Activated CD8-positive, alpha-beta T cell treated with anti-CD3 and anti-CD28 coated beads for 36 hours (primary cell): Measurements from ENCODE around the gene COX19. TPM values are rescaled to one million over a fixed set of nuclear protein-coding genes. Genes with fewer than 3 reads are reported as not detected.
A peak's percentile ranks its signal among the peaks of the same experiment; 100 is the strongest.

ENCODE experiments used
- ATAC-seq: fragments of 200-7000 bp; cut with Tn5 transposase; one replicate; pipeline ENCODE4 v1.10.0; 2021; ENCODE audit warnings: mild to moderate bottlenecking, moderate library complexity
- CTCF ChIA-PET: fragments of 350-600 bp; sonication (Branson Sonifier 250); formaldehyde crosslinking; loops from one replicate; lab custom pipeline; 2021; ENCODE audit warnings: antibody characterized with exemption; lab: Charles Lee
- POLR2A ChIA-PET: fragments of 350-600 bp; sonication (Branson Sonifier 250); formaldehyde crosslinking; loops from one replicate; lab custom pipeline; 2021; ENCODE audit warnings: antibody characterized with exemption; lab: Charles Lee
- DNase-seq: peaks from one replicate; pipeline ENCODE4 v3.0.0-alpha.2; 2020
- H3K27ac Mint-ChIP-seq: one replicate; pipeline ENCODE4 v1.8.0; 2021; ENCODE audit warnings: mild to moderate bottlenecking, mixed read lengths
- H3K27me3 Mint-ChIP-seq: one replicate; pipeline ENCODE4 v1.8.0; 2021; ENCODE audit warnings: mixed read lengths
- H3K36me3 Mint-ChIP-seq: one replicate; pipeline ENCODE4 v1.8.0; 2021; ENCODE audit warnings: low read depth, mixed read lengths
- H3K4me1 Mint-ChIP-seq: one replicate; pipeline ENCODE4 v1.8.0; 2021; ENCODE audit warnings: low read depth, mixed read lengths
- H3K4me3 Mint-ChIP-seq: one replicate; pipeline ENCODE4 v1.8.0; 2021; ENCODE audit warnings: mild to moderate bottlenecking, moderate library complexity, mixed read lengths
- H3K9me3 Mint-ChIP-seq: one replicate; pipeline ENCODE4 v1.8.0; 2021; ENCODE audit warnings: mixed read lengths
- CTCF ChIP-seq: fragments of 200-600 bp; IDR thresholded peaks from one replicate; pipeline ENCODE4 v1.8.0; 2022; ENCODE audit warnings: antibody characterized with exemption, mild to moderate bottlenecking
- intact Hi-C: fragments of 100-400 bp; cut with micrococcal nuclease; formaldehyde crosslinking; loops from one replicate; pipeline ENCODE4 v1.10.0; 2022
- total RNA-seq, 2 experiments: library from RNA; stranded (reverse); gene quantifications; one replicate each; pipeline ENCODE4 v1.2.3, GENCODE V29; 2021

Gene COX19
- total RNA-seq, 2 experiments from 2014 or later, result 15.5 to 18.0 TPM

GRCh38 chr7:999149-999879, 24.0 kb upstream of the COX19 start:
- DNase-seq (no peak), ATAC-seq (no peak)
- CTCF ChIA-PET, result no interaction called here
- H3K4me1 Mint-ChIP-seq, result no peaks in the 10 kb centered on the region
- no peak overlapping the region for H3K4me3 Mint-ChIP-seq
- intact Hi-C loops, result loop anchor here (10.0 kb wide), 2 partner anchors 45 to 165 kb away; partner anchors contain the start of genes GPR146 and ZFAND2A
- no peaks in the 10 kb centered on the region for H3K27me3 Mint-ChIP-seq
- TF ChIP-seq CTCF, result no peak
- POLR2A ChIA-PET, result interaction anchor here (1.3 kb wide), 1 partner anchor 66 kb away, joined by 3 read pairs; no protein-coding TSS in a partner anchor
- no peak overlapping the region for H3K27ac Mint-ChIP-seq
- H3K9me3 Mint-ChIP-seq, result no peaks in the 10 kb centered on the region
- H3K36me3 Mint-ChIP-seq, result no peaks in the 10 kb centered on the region

GRCh38 chr7:997404-998395, 22.4 kb upstream of the COX19 start:
- Mint-ChIP-seq H3K27ac (no peak overlapping the region), H3K9me3 (no peaks in the 10 kb centered on the region), H3K4me3 (no peak overlapping the region), H3K36me3 (no peaks in the 10 kb centered on the region), H3K27me3 (no peaks in the 10 kb centered on the region), H3K4me1 (peaks cover 5% of the 10 kb centered on the region)
- ATAC-seq (no peak), DNase-seq (no peak)
- intact Hi-C loops, result loop anchor here (10.0 kb wide), 2 partner anchors 47 to 167 kb away; partner anchors contain the start of genes GPR146 and ZFAND2A
- peak; percentile 18 for TF ChIP-seq CTCF
- POLR2A ChIA-PET, result no interaction called here
- CTCF ChIA-PET, result interaction anchor here (6.3 kb wide), 1 partner anchor 66 kb away, joined by 204 read pairs; no protein-coding TSS in a partner anchor

GRCh38 chr7:996079-996872, 20.9 kb upstream of the COX19 start:
- ChIA-PET CTCF (interaction anchor here (0.5 to 6.3 kb wide), 3 partner anchors 67 to 199 kb away, joined by 3 to 204 read pairs (median 87); no protein-coding TSS in a partner anchor), POLR2A (no interaction called here)
- Mint-ChIP-seq H3K36me3 (no peaks in the 10 kb centered on the region), H3K27ac (no peak overlapping the region), H3K9me3 (no peaks in the 10 kb centered on the region), H3K4me3 (no peak overlapping the region), H3K4me1 (peaks cover 5% of the 10 kb centered on the region), H3K27me3 (no peaks in the 10 kb centered on the region)
- ATAC-seq (no peak), DNase-seq (no peak)
- intact Hi-C loops, result loop anchor here (10.0 kb wide), 2 partner anchors 49 to 169 kb away; partner anchors contain the start of genes GPR146 and ZFAND2A
- no peak for TF ChIP-seq CTCF

- ChIA-PET POLR2A (no interaction called here), CTCF (interaction anchor here (5.3 to 6.3 kb wide), 2 partner anchors 68 to 178 kb away, joined by 87 to 204 read pairs; no protein-coding TSS in a partner anchor)
- DNase-seq (no peak), ATAC-seq (no peak)
- H3K27ac Mint-ChIP-seq, result no peak overlapping the region
- no peaks in the 10 kb centered on the region for H3K36me3 Mint-ChIP-seq
- peaks cover 5% of the 10 kb centered on the region for H3K4me1 Mint-ChIP-seq
- TF ChIP-seq CTCF, result no peak
- H3K4me3 Mint-ChIP-seq, result no peak overlapping the region
- intact Hi-C loops, result loop anchor here (10.0 kb wide), 2 partner anchors 49 to 169 kb away; partner anchors contain the start of genes GPR146 and ZFAND2A
- no peaks in the 10 kb centered on the region for H3K9me3 Mint-ChIP-seq
- no peaks in the 10 kb centered on the region for H3K27me3 Mint-ChIP-seq
Measured at GRCh38 chr7:995571-995970, 20.2 kb upstream of the COX19 start.
